ENCODE measurements around the gene CPD. TPM values are rescaled to one million over a fixed set of nuclear protein-coding genes. Genes with fewer than 3 reads are reported as not detected.

Gene CPD
- total and polyA plus RNA-seq, 9 of the 15 experiments (the other 6 are each of a cell fraction or from before 2014, with no cell fraction given) = 4.5 to 24.4 (median 20.4) TPM

- ChIA-PET CTCF (ENCODE audit: low intra/inter-chr PET ratio) (no interaction called here), POLR2A (no interaction called here)
- in situ Hi-C loops (cut with MboI) (no loop called here), intact Hi-C loops (cut with micrococcal nuclease) (no loop called here)
- H3K9ac ChIP-seq (ENCODE audit: insufficient read depth in 1 of 2, low read depth in 2 of 2, low read length in 2 of 2) = no peak overlapping the region
- no peak overlapping the region for H3K4me3 ChIP-seq
- no peak overlapping the region for H3K27ac ChIP-seq (ENCODE audit: extremely low read depth, low read depth, low read length)
- no peaks in the 10 kb centered on the region for H3K79me2 ChIP-seq (ENCODE audit: control insufficient read depth, insufficient read depth, low read length)
- no peak for DNase-seq (ENCODE audit: extremely low read depth in 1 of 4, low spot score in 3 of 4)
- WGBS (ENCODE audit: insufficient coverage, low coverage, missing lambda C conversion rate) = 55% methylated on average over 2 of the region's 2 CpGs
- H4K20me1 ChIP-seq (replicated peaks; ENCODE audit: control insufficient read depth, insufficient read depth, low read length) = no peaks in the 10 kb centered on the region; the same call in 1 of the 2 replicates
- ATAC-seq = no peak
- TF ChIP-seq PHF20 (IDR thresholded peaks at IDR 0.05; ENCODE audit: partially characterized antibody) = no peak
- TF ChIP-seq ZNF707 (CRISPR knock-in tag; conservative IDR thresholded peaks at IDR 0.05) = no peak
- TF ChIP-seq ATF7 (IDR thresholded peaks at IDR 0.05) = no peak
- no peak for TF ChIP-seq CREM (IDR thresholded peaks at IDR 0.05; ENCODE audit: low read depth)
- TF ChIP-seq, protein P1, sequence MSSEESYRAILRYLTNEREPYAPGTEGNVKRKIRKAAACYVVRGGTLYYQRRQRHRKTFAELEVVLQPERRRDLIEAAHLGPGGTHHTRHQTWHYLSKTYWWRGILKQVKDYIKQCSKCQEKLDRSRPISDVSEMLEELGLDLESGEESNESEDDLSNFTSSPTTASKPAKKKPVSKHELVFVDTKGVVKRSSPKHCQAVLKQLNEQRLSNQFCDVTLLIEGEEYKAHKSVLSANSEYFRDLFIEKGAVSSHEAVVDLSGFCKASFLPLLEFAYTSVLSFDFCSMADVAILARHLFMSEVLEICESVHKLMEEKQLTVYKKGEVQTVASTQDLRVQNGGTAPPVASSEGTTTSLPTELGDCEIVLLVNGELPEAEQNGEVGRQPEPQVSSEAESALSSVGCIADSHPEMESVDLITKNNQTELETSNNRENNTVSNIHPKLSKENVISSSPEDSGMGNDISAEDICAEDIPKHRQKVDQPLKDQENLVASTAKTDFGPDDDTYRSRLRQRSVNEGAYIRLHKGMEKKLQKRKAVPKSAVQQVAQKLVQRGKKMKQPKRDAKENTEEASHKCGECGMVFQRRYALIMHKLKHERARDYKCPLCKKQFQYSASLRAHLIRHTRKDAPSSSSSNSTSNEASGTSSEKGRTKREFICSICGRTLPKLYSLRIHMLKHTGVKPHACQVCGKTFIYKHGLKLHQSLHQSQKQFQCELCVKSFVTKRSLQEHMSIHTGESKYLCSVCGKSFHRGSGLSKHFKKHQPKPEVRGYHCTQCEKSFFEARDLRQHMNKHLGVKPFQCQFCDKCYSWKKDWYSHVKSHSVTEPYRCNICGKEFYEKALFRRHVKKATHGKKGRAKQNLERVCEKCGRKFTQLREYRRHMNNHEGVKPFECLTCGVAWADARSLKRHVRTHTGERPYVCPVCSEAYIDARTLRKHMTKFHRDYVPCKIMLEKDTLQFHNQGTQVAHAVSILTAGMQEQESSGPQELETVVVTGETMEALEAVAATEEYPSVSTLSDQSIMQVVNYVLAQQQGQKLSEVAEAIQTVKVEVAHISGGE (CRISPR knock-in tag; IDR thresholded peaks at IDR 0.05) = no peak
- TF ChIP-seq TCF7L2 (IDR thresholded peaks at IDR 0.05; ENCODE audit: low read depth, low read length) = no peak
- TF ChIP-seq MCM3 (IDR thresholded peaks at IDR 0.05) = no peak
- no peak overlapping the region for H2AFZ ChIP-seq (ENCODE audit: low read depth, low read length)
- FAIRE-seq = no peak
- no peak overlapping the region for H3K4me2 ChIP-seq (ENCODE audit: insufficient read depth, low read length)
- no peaks in the 10 kb centered on the region for H3K9me3 ChIP-seq (replicated peaks; ENCODE audit: control insufficient read depth, insufficient read depth, low read depth, low read length)
- no peaks in the 10 kb centered on the region for H3K9me1 ChIP-seq (ENCODE audit: control insufficient read depth, insufficient read depth, low read length)
- no TSS peak for BruUV-seq (replicated peaks)
- H3K27me3 ChIP-seq (ENCODE audit: control insufficient read depth in 2 of 2, insufficient read depth in 2 of 2, low read length in 2 of 2) = no peaks in the 10 kb centered on the region
- H3K4me1 ChIP-seq (replicated peaks in 1 of 2; ENCODE audit: control insufficient read depth in 2 of 2, insufficient read depth in 2 of 2, low read length in 2 of 2) = peaks cover 0 to 7% of the 10 kb centered on the region in 2 experiments; a peak in 2 of 5 replicates
- H3K36me3 ChIP-seq (ENCODE audit: control insufficient read depth, insufficient read depth, low read length) = peaks cover 8% of the 10 kb centered on the region; the same call in 2 of the 3 replicates
Observed at GRCh38 chr17:30395398-30396022, 16.8 kb downstream of the CPD start.
